ENCODE results near the gene GNA12.
"Not testable (repeated sequence)": the region's sequence is repeated elsewhere in the genome, so short reads cannot be mapped to it uniquely, and the experiment has no call there.

Gene GNA12

DNA sequence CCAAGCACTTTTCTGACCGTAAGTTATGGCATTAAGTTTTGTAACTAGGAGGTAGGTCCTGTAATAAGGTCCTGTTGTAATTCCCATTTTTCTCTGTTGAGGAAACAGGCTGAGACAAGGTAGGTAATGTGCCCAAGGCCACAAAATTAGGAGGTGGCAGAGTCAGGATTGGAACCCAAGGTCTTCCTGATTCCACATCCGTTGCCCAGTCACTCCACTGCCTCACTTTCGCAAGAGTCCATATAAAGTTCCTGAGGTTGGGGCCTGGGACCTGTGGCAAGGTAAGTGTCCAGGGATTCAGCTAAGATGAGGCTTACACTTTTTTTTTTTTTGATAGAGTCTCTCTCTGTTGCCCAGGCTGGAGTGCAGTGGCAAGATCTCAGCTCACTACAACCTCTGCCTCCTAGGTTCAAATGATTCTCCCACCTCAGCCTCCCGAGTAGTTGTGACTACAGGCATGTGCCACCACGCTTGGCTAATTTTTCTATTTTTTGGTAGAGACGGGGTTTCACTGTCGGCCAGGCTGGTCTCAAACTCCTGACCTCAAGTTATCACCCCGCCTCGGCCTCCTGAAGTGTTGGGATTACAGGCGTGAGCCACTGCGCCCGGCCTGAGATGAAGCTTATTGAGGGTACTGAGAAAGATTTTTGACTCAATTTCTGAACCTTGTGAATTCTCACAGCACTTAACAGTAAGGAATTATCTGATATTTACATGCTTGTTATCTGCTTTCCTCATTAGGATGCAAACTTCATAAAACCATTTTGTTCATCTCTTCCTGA lies 20.3 kb upstream of the GNA12 start:
- no peak for DNase-seq

DNA sequence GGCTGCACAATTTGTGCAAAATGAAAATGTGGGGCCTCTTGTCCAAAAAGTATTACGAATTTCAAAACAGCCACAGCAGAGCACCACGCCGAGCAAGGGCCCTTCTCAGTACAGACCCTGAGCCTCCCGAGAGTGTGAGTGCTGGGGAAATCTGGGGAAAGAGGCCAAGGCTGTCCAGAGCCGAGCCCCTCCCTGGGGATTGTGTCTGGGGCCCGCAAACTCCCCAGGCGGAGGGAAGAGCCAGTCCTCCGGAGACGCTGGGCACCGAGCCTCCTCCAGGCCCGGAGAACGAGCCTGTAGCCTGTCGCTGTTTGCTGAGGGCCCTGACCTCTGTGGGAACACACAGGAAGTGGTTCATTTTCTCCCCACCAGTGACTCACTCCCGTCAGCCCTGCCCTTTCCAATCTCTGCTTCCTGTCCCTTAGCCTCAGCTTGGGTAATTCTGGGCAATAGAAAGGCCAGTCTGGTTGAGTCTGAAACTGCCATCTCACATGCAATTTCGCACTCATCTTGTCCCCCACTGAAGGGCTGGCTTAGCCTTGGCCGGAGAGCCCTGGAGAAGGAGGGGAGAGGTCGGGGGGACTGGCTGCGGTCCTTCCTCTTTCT lies 19.5 kb upstream of the GNA12 start:
- peak; percentile 80 for DNase-seq

DNA sequence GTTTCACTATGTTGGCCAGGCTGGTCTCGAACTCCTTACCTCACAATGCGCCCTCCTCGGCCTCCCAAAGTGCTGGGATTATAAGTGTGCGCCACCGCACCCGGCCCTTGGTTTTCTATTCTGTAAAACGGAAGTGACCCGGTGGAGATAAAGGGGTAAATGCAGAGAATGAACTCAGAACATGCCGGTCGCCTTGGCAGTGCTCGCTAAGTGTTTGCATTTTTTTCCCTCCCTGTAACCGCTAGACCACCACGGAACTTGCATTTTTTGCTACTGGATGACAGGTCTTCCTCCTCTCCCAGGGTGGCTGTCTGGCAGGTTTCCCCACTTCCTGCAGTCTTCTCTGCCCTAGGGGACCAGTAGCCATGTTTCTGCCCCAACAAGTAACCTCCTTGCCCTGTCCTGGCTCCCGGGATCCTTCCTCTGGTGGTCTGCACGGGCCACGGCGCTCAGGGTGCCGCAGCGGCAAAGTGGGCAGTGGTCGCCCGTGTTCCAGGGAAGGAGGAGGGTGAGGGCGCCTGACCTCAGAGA lies 18.8 kb upstream of the GNA12 start:
- DNase-seq, result peak; percentile 31

DNA sequence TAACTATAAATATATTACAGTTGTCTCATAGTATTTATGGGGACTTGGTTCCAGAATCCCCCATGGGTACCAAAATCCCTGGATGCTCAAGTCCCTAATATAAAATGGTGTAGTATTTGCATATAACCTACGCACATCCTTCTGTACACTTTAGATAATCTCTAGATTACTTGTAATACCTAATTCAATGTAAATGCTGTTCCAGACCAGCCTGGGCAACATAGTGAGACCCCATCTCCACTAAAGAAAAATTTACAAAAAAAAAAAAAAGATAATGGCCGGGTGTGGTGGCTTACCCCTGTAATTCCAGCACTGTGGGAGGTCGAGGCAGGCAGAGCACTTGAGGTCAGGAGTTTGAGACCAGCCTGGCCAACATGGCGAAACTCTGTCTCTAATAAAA lies 17.4 kb upstream of the GNA12 start:
- DNase-seq, result no peak

DNA sequence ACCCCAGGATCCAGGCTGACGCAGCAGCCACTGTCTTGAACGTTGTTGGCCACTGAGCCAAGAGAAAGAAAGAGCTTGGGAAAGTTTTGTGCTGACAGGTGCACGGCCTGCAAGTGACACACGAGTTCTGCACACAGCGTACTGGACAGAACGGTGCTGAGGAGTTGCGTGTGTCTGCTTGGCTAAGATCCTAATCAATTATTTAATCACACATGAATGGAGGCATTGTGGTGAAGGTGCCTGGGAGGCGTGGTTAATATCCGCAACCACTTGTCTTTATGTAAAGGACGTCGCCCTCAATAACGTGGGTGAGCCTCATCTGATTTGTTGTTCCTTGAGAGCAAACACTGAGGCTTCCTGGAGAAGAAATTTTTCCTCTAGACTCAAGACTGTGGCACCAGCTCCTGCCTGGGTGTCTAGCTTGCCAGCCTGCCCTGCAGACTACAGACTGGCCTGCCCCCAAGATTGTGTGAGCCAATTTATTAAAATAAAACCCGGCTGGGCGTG lies 16.6 kb upstream of the GNA12 start:
- DNase-seq, result no peak

DNA sequence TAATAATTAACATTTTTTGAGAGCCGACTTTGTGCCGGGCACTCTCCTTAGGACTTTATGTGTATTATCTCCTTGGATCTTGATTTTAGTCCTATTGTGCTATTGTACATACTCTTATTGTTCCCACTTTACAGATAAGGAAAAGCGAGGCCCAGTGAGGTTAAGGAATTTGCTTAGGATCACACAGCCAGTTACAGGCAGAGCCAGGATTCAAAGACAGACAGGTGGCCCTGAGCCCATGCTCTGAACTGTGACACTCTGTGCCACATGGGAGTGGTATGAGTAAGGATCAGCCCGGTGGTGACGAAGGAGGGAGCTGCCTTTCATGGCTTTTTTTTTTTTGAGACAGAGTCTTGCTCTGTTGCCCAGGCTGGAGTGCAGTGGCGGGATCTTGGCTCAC lies 15.8 kb upstream of the GNA12 start:
- DNase-seq, result no peak

DNA sequence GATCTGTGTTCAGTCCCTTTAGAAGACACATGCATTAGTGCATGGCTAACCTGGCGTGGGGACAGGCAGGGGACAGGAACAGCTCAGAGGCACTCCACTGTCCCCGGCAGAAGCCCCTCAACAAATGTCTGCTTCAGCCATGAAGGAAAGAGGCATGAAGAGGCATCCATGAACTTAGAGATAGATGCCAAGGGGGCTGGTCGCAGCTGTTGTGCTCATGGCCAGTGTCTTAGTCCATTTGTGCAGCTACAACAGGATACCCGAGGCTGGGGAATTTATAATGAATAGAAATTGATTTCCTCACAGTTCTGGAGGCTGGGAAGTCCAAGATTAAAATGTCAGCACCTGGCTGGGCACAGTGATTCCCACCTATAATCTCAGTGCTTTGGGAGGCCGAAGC lies 14.5 kb upstream of the GNA12 start:
- peak; percentile 12 for DNase-seq

DNA sequence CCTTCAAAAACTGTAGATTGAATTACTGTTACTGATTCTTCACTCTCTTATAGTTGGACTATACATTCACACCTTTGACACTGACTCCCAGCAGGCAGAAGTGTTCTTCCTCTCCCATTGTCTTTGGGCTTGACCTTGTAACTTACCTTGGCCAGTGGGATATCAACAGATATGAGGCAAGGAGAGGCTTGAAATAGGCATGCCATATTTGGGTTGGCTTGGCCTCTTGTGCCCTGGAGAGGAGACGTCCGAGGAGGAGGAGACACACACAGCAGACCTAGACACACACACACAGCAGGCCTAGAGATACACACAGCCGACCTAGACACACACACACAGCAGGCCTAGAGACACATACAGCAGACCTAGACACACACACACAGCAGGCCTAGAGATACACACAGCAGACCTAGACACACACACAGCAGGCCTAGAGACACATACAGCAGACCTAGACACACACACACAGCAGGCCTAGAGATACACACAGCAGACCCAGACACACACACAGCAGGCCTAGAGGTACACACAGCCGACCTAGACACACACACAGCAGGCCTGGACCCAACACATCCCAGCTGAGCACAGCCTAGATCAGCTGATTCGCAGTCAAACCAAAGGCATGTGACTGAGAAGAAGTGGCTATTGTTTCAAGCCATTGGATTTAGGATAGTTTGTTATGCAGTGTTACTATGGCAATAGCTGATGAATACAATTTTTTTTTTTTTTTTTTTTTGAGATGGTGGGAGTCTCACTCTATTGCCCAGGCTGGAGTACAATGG lies 12.5 kb upstream of the GNA12 start:
- no peak for DNase-seq

DNA sequence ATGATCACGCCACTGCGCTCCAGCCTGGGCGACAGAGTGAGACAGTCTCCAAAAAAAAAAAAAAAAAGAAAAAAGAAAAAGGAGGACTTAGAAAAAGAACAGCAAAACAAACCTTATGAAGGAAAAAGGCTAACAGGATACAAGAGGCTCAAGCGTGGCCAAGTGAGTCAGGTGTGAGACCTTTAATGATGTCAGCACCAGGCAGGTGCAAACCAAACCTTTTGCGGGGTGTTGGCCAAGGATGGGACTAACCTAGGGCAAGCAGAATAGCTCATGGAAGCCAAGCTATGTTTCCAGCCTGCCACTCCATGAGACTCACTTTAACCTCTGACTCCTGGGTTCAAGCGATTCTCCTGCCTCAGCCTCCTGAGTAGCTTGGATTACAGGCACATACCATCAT lies 11.3 kb upstream of the GNA12 start:
- no peak for DNase-seq

DNA sequence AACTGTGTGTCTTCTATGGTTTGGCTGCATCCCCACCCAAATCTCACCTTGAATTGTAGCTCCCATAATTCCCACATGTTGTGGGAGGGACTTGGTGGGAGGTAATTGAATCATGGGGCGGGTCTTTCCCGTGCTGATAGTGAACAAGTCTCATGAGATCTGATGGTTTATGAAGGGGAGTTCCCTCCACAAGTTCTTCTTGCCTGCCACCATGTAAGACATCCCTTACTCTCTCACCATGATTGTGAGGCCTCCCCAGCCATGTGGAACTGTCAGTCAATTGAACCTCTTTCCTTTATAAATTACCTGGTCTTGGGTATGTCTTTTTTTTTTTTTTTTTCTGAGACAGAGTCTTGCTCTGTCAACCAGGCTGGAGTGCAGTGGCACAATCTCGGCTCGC lies 9.4 kb upstream of the GNA12 start:
- DNase-seq, result not testable (repeated sequence)

DNA sequence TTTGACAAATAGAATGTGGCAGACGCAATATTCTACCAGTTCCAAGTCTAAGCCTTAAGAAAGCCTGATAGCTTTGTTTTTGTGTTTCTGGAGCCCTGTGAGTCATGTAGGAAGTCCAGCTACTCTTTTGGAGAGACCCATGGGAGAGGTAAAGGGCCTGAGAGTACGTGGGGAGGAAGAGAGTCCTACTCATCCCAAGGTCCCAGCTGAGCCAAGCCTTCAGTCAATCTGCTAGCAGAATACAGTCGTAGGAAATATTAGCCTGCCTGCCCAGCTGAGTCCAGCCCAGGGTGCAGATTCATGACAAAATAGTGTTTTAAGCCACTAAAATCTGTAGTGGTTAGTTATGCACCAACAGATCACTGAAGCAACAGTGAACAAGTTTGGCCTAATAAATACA lies 9.0 kb upstream of the GNA12 start:
- DNase-seq, result no peak

DNA sequence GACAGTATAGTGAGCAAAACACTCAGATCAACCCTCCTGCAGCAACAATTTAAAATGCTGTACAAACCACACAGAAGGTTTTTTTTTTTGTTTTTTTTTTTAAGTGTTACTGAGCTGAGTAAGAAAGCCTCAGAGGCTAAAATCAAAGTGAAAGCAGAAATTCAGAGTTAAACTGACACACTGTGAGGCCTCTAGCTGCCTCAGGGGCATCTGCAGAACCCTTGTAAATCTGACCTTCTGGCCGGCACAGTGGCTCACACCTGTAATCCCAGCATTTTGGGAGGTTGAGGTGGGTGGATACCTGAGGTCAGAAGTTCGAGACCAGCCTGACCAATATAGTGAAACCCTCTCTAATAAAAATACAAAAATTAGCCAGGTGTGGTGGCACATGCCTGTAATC lies 7.4 kb upstream of the GNA12 start:
- no peak for DNase-seq

DNA sequence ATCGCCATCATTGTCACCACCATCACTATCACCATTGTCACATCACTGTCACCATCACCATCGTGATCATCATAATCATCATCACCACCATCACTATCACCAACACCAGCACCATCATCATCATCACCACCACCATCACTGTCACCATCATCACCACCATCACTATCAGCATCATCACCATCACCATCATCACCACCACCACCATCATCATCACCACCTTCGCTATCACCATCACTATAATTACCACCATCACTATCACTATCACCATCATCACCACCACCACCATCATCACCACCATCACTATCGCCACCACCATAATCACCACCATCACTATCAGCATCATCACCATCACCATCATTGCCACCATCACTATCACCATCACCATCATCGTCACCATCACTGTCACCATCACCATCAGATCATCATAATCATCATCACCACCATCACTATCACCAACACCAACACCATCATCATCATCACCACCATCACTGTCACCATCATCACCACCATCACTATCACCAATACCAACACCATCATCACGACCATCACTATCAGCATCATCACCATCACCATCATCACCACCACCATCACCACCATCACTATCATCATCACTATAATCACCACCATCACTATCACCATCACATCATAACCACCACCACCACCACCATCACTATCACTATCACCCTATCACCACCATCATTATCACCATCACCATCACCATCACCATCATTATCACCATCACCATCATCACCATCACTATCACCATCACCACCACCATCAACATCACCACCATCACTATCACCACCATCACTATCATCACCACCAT lies 6.0 kb upstream of the GNA12 start:
- no peak for DNase-seq

DNA sequence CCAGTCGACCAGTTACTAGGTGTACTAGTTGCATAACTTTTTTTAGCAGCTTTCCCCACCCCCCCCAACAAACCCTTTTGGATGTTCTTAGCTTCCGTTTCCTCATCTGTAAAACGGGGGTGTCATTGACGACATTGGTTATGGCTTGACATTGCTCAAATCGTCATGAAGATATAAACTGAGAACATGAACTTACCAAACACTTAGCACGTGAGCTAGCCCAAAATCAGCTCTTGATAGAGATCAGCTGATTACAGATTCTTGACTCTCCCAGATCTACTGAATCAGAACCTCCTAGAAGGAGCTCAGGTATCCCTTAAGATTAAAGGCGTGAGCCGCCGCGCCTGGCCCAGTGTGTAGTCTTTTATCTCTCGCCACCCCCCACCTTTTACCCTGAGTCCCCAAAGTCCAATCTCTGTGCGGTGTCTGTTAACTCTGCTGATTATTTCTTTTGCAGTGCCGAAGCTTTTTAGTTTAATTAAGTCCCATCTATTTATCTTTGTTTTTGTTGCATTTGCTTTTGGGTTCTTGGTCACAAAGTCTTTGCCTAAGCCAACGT lies 1.0 kb upstream of the GNA12 start:
- DNase-seq, result no peak

DNA sequence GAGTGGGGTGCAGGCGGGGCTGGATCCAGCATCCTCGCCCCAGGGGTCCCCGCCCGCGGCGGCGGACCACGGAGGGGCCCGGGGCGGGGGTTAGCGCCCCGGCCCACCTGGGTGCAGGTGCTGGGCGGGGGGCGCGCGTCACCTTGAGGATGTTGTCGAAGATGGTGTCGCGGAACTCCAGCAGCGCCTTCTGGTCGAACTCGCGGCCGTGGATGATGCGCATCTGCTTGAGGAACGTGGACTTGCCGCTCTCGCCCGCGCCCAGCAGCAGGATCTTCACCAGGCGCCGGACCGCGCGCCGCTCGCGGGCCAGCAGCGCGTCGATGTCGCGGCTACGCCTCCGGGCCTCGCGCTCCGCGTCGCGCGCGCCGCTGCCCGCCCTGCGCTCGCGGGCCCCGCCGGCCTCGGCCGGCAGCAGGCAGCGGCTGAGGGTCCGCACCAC lies 376 bp downstream of the GNA12 start:
- peak; percentile 46 for DNase-seq

DNA sequence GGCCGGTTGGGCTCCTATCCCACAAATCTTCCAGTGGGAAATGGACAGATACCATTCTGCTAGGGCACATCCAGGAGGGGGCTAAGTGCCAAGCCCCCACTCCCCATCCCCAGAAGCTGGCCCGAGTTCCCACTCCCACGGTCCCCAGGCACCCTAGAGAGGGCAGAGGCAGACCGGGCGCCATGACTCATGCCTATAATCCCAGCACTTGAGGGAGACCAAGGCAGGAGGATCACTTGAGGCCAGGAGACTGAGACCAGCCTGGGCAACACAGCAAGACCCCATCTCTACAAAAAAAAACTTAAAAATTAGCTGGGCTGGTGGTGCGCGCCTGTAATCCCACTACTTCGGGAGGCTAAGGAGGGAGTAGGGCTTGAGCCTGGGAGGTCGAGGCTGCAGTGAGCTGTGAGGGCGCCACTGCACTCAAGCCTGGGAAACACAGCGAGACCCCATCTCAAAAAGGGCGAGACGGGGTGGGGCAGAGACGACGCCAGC lies 870 bp downstream of the GNA12 start:
- no peak for DNase-seq

DNA sequence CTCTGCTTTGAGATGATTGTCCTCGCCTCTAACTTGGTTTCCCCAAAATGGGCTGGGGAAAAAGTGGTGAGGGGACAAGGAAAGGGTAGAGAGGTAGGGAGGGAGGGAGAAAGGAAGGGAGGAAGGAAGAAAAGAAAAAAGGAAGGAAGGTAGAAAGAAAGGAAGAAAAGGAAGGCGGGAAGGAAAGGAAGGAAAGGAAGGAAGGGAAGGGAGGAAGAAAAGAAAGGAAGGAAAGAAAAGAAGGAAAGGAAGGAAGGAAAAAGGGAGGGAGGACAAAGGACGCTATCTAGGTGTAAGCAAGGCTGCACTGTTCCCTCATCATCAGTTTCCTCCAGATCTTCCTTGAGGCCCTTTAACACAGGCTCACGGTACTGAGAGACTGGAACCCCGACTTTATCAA lies 2.2 kb downstream of the GNA12 start:
- DNase-seq, result no peak

DNA sequence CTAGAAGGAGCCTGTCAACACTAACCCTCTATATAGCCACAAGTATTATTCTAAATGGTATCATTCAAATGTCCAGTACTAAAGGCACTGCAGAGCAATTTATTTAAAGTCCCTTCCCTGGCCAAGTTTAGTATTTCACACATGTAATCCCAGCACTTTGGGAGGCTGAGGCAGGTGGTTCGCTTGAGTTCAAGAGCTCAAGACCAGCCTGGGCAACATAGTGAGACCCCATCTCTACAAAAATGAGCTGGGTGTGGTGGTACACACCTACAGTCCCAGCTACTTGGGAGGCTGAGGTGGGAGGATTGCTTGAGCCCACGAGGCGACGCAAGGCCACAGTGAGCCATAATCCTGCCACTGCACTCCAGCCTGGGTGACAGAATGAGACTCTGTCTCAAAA lies 3.6 kb downstream of the GNA12 start:
- DNase-seq, result no peak

DNA sequence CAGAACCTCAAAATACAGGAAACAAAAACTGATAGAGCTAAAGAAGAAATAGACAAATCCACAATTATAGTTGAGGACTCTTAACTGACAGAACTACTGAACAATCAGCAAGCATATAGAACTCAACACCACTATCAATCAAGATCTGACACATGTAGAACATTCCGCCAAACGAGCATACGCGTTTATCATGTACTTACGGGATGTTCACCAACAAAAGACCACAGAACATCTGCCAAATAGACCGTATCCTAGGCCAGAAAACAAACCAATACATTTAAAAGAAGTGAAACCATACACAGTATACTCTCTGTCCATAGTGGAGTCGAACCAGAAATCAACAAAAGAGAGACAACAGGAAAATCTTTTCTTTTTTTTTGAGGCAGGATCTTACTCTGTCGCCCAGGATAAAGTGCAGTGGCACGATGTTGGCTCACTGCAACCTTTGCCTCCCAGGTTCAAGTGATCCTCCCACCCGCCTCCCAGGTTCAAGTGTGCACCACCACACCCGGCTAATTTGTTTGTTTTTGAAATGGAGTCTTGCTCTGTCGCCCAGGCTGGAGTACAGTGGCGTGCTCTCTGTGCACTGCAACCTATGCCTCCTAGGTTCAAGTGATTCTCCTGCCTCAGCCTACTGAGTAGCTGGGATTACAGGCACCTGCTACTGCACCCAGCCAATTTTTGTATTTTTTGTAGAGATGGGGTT lies 5.1 kb downstream of the GNA12 start:
- no peak for DNase-seq

DNA sequence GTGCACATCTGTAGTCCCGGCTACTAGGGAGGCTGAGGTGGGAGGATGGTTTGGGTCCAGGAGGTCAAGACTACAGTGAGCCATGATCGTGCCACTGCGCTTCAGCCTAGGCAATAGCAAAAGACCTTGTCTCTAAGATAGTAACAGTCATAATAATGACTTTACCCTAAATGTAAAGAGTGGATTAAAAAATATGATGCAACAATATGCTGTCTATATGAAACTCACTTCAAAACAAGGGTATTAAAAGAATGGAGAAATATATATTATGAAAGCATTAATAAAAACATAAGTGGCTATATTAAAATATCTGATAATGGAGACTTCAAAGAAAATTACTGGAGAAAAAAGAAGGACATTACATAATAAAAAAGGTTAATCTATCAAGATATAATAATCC lies 5.7 kb downstream of the GNA12 start:
- DNase-seq, result no peak

DNA sequence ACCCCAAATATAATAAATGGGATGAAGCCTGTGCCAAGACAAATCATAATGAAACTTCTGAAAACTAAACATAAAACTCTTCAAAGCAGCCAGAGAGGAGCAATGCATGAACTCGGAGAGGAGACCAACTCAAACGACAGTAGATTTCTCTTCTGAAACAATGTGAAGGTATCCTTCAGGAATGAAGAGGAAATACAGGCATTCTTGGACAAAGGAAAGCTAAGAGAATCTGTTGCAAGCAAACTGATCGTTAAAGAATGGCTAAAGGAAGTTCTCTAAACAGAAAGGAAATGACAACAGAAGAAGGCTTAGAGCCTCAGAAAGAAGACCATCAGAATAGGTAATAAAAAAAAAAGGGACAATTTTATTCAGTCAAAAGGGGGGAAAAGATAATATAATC lies 6.6 kb downstream of the GNA12 start:
- DNase-seq, result no peak

All from left hindlimb (tissue), 1 donor.